ENCODE data around the gene SDC4. TPM values are rescaled to one million over a fixed set of nuclear protein-coding genes. Genes with fewer than 3 reads are reported as not detected.

The SDC4 gene
- total RNA-seq, 1 experiment from 2014 or later, result 114 TPM

GRCh38 chr20:45390931-45391330 is 42.7 kb upstream of the SDC4 start:
- Histone ChIP-seq H3K27me3 (ENCODE audit: insufficient read depth, low read depth) (no peaks in the 10 kb centered on the region), H3K4me3 (no peak overlapping the region), H3K4me1 (replicated peaks; ENCODE audit: insufficient read depth) (no peaks in the 10 kb centered on the region), H3F3A (ENCODE audit: insufficient read depth, low read depth) (no peaks in the 10 kb centered on the region), H3K79me2 (ENCODE audit: low read depth) (no peaks in the 10 kb centered on the region), H3K4me2 (no peak overlapping the region), H3K9me2 (ENCODE audit: insufficient read depth) (no peaks in the 10 kb centered on the region), H4K20me1 (ENCODE audit: insufficient read depth) (no peaks in the 10 kb centered on the region), H3K9me3 (ENCODE audit: insufficient read depth, low read depth) (no peaks in the 10 kb centered on the region), H2AFZ (no peak overlapping the region), H3K36me3 (ENCODE audit: low read depth) (no peaks in the 10 kb centered on the region), H3K27ac (no peak overlapping the region)
- BruUV-seq (replicated peaks), result no TSS peak
- POLR2A ChIA-PET (ENCODE audit: unreplicated experiment), result no interaction called here
- no peak for DNase-seq
- intact Hi-C loops (cut with micrococcal nuclease; ENCODE audit: unreplicated experiment), result no loop called here
- CTCF ChIA-PET, result no interaction called here
- no peak for TF ChIP-seq CTCF (conservative IDR thresholded peaks at IDR 0.05)
- TF ChIP-seq EZH2 (IDR thresholded peaks at IDR 0.05; ENCODE audit: low read depth), result no peak

DNA sequence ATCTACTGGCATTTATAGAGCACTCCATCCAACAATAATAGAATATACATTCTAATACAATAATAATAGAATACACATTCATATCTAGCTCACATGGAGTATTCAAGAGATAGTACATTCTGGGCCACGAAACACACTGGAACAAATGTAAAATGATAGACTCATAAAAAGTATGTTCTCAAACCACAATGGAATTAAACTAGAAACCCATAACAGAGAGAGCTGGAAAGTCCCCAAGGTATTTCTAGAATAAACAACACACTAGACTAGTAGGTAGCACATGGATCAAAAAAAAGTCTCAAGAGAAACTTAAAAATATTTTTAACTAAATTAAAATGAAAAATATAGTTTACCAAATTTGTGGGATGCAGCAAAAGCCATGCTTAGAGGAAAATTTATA is 39.0 kb upstream of the SDC4 start:
- no peak for DNase-seq
- Histone ChIP-seq H3K4me2 (no peak overlapping the region), H4K20me1 (ENCODE audit: insufficient read depth) (no peaks in the 10 kb centered on the region), H3K27ac (no peak overlapping the region), H3K4me3 (no peak overlapping the region), H3K9me2 (ENCODE audit: insufficient read depth) (no peaks in the 10 kb centered on the region), H2AFZ (no peak overlapping the region), H3K79me2 (ENCODE audit: low read depth) (no peaks in the 10 kb centered on the region), H3K27me3 (ENCODE audit: insufficient read depth, low read depth) (no peaks in the 10 kb centered on the region), H3F3A (ENCODE audit: insufficient read depth, low read depth) (no peaks in the 10 kb centered on the region), H3K9me3 (ENCODE audit: insufficient read depth, low read depth) (no peaks in the 10 kb centered on the region), H3K36me3 (ENCODE audit: low read depth) (no peaks in the 10 kb centered on the region), H3K4me1 (replicated peaks; ENCODE audit: insufficient read depth) (no peaks in the 10 kb centered on the region)
- BruUV-seq (replicated peaks), result no TSS peak
- CTCF ChIA-PET, result interaction anchor here (0.6 kb wide), 1 partner anchor 52 kb away, joined by 3 read pairs; no protein-coding TSS in a partner anchor
- TF ChIP-seq CTCF (conservative IDR thresholded peaks at IDR 0.05) (no peak), EZH2 (IDR thresholded peaks at IDR 0.05; ENCODE audit: low read depth) (no peak)
- intact Hi-C loops (cut with micrococcal nuclease; ENCODE audit: unreplicated experiment), result no loop called here
- POLR2A ChIA-PET (ENCODE audit: unreplicated experiment), result no interaction called here

DNA sequence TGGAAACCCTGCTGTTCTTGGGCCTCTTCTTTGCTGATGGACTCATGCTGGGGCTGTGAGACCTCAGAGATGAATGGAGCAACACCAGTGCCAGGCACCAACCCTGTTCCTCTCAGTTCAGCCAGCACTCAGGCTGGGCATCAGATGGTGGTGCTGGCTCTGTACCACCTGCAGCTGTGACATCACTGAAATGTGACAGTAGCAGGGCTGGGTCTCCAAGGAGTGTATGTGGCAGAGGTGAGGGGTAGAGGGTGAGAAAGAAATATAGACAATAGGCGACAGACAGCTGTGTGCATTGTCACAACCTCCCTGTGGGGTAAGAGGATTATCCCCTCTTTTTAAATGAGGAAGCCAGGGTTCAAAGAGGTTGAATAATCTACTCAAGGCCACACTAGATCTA is 30.0 kb upstream of the SDC4 start, which contains the start of gene TP53TG5:
Gene TP53TG5, minus strand, starts transcription at position 135 of the 400 bp plus-strand sequence. Its CDS starts 89 bp downstream, at position 46.
- DNase-seq, result no peak
- H3K4me1 ChIP-seq (replicated peaks; ENCODE audit: insufficient read depth), result no peaks in the 10 kb centered on the region
- no peak within 1 kb of the TSS for H3K27ac ChIP-seq
- TF ChIP-seq EZH2 (IDR thresholded peaks at IDR 0.05; ENCODE audit: low read depth) (no peak), CTCF (conservative IDR thresholded peaks at IDR 0.05) (no peak)
- H3K4me3 ChIP-seq, result no peak within 1 kb of the TSS
- H3K4me2 ChIP-seq, result no peak within 1 kb of the TSS
- no peaks in the 10 kb centered on the region for H3K27me3 ChIP-seq (ENCODE audit: insufficient read depth, low read depth)
- H3K36me3 ChIP-seq (ENCODE audit: low read depth), result no peaks in the 10 kb centered on the region
- CTCF ChIA-PET, result no interaction called here
- POLR2A ChIA-PET (ENCODE audit: unreplicated experiment), result no interaction called here
- H3F3A ChIP-seq (ENCODE audit: insufficient read depth, low read depth), result no peaks in the 10 kb centered on the region; the same call in 1 of the 2 replicates
- intact Hi-C loops (cut with micrococcal nuclease; ENCODE audit: unreplicated experiment), result no loop called here
- no peaks in the 10 kb centered on the region for H3K9me2 ChIP-seq (ENCODE audit: insufficient read depth)
- no peak within 1 kb of the TSS for H2AFZ ChIP-seq
- no peaks in the 10 kb centered on the region for H3K9me3 ChIP-seq (ENCODE audit: insufficient read depth, low read depth)
- H3K79me2 ChIP-seq (ENCODE audit: low read depth), result no peaks in the 10 kb centered on the region
- H4K20me1 ChIP-seq (ENCODE audit: insufficient read depth), result no peaks in the 10 kb centered on the region
- no TSS peak for BruUV-seq (replicated peaks)

Measured in PC-9 (cell line).